ENCODE measurements around the gene DDB1. TPM values are rescaled to one million over a fixed set of nuclear protein-coding genes. Genes with fewer than 3 reads are reported as not detected.

DDB1 gene
- polyA plus RNA-seq (2012; ENCODE audit: low read depth, missing spikeins): 138 TPM

DNA sequence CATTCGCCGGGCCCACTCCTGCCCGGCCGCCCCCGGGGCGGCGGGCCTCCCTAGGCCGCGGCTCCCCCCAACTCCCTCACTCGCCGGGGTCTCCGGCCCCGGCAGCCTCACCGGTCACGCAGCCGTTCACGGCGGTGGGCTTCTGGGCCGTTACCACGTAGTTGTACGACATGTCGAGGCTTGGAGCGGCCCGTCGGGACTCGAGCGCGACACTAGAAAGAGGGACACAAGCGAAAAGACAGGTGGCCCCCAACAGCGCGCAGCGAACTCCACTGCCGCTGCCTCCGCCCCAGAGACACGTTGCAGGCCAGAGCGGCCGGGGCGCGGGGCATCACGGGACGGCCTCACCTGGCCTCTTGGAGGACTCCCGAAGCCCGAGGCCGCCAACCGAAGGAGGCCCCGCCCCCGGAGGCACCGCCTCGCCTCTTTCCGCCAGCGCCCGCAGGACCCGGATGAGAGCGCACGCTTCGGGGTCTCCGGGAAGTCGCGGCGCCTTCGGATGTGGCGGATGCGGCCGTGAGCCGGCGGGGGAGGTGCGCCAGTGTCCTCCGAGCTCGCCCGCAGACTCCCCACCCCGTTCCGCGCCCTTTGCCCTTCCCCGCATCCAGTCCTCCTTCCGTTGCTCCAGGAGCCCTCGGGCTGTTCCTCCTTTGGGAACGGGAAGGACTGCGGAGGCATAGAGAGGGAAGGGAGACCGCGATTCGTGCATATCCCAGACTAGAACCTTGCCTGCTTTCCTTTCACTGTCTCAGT lies at the start of gene DDB1, which contains the start of gene TKFC:
TSS of gene DDB1 (minus strand) at position 309 of the 753 bp plus-strand sequence. CDS start at position 172, 137 bp downstream.
TSS of gene TKFC (plus strand) at position 432 of the 753 bp plus-strand sequence. CDS start 1,501 bp downstream, outside the sequence.
- TF ChIP-seq POLR2AphosphoS5 (IDR thresholded peaks at IDR 0.05; ENCODE audit: low read depth, low read length): peak; percentile 93
- 0 out of 2 replicates have a peak, but pooled peaks have one; percentile 22 for TF ChIP-seq SPI1 (IDR thresholded peaks at IDR 0.05; ENCODE audit: low read depth, low read length)
- TF ChIP-seq PAX5 (IDR thresholded peaks at IDR 0.05; ENCODE audit: insufficient read depth, low read length, severe bottlenecking): no peak
- TF ChIP-seq POU2F2 (IDR thresholded peaks at IDR 0.05; ENCODE audit: low read depth, low read length): no peak; the same call in 1 of the 2 replicates
- TF ChIP-seq TAF1 (IDR thresholded peaks at IDR 0.05; ENCODE audit: low read depth, low read length): peak; percentile 86
- TF ChIP-seq POLR2A (IDR thresholded peaks at IDR 0.05; ENCODE audit: low read depth, low read length): peak; percentile 94
- peak; percentile 83 for FAIRE-seq

DNA sequence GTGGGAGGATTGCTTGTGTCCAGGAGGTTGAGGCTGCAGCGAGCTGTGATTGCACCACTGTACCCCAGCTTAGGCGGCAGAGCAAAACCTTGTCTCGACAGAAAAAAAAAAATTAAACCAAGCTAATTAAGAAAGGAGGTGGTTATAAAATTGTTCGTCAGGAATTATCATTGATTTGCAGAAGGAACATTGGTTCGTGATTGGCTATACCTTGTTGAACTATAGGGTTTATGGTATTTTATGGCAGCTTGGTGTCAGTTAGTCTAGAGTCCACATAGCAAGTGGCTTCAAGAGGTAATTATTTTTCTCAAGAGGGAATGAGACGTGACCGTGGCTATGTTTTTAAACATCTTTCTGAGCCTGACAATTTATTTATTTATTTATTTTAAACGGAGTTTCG lies 48.0 kb upstream of the DDB1 start:
- DNase-seq (ENCODE audit: insufficient read length, low spot score) (no peak), FAIRE-seq (no peak)
- no peak for TF ChIP-seq SPI1 (IDR thresholded peaks at IDR 0.05; ENCODE audit: low read depth, low read length)
- no peak for TF ChIP-seq POU2F2 (IDR thresholded peaks at IDR 0.05; ENCODE audit: low read depth, low read length)
- TF ChIP-seq POLR2A (IDR thresholded peaks at IDR 0.05; ENCODE audit: low read depth, low read length): no peak
- no peak for TF ChIP-seq POLR2AphosphoS5 (IDR thresholded peaks at IDR 0.05; ENCODE audit: low read depth, low read length)
- TF ChIP-seq PAX5 (IDR thresholded peaks at IDR 0.05; ENCODE audit: insufficient read depth, low read length, severe bottlenecking): no peak
- TF ChIP-seq TAF1 (IDR thresholded peaks at IDR 0.05; ENCODE audit: low read depth, low read length): no peak

More for the DNA sequence above, at the start of gene DDB1, which contains the start of gene TKFC:
- DNase-seq (ENCODE audit: insufficient read length, low spot score): peak; percentile 98

DNA sequence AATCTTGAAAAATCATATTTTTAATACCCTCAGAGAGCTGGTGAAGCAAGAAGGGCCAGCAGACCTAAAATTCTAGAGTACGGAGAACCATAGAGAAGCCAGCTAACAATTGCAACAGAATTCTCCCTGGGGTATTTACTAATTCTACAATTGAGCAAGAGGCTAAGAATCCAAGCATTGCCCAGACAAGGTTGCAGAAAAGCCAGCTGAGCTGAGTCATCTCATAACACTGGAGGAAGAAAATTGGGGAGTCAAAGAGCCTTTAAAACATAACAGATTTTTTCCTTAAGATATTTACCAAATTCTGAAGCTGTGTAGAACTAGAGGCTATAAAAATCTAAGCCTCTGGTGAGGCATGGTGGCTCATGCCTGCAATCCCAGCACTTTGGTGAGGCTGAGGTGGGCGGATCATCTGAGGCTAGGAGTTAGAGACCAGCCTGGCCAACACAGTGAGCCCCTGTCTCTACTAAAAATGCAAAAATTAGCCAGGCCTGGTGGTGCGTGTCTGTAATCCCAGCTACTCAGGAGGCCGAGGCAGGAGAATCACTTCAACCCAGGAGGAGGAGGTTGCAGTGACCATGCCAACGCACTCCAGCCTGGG lies 45.9 kb upstream of the DDB1 start:
- TF ChIP-seq POLR2A (IDR thresholded peaks at IDR 0.05; ENCODE audit: low read depth, low read length) (no peak), PAX5 (IDR thresholded peaks at IDR 0.05; ENCODE audit: insufficient read depth, low read length, severe bottlenecking) (no peak), TAF1 (IDR thresholded peaks at IDR 0.05; ENCODE audit: low read depth, low read length) (no peak)
- FAIRE-seq: no peak
- DNase-seq (ENCODE audit: insufficient read length, low spot score): no peak

DNA sequence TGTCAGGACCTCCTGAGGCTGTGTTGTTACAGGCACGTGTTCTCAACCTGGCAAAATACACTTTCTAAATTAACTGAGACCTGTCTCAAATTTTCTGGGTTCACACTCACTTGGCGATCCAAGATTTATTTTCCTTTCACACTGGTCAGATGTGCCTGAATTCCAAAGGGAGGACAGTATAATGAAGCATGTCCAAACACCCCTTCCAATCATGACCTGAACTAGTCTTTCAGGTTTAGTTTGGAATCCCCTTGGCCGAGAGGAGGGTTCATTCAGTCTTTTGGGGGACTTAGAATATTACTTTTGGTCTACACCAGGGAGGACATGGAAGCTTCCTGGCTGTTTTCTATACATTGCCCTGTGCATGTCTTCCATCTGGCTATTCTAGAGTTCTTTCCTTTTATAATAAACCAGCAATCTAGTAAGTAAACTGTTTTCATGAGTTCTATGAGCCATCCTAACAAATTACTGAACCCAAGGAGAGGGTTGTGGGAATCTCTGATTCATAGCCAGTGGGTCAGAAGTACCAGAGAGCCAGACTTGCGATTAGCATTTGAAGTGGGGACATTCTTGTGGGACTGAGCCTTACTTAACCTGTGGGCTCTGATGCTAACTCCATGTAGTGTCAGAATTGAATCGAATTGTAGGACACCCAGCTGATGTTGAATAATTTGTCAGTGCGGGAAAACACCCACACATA lies 44.7 kb upstream of the DDB1 start:
- DNase-seq (ENCODE audit: insufficient read length, low spot score) (no peak), FAIRE-seq (no peak)
- no peak for TF ChIP-seq POU2F2 (IDR thresholded peaks at IDR 0.05; ENCODE audit: low read depth, low read length)
- TF ChIP-seq POLR2AphosphoS5 (IDR thresholded peaks at IDR 0.05; ENCODE audit: low read depth, low read length): no peak
- TF ChIP-seq TAF1 (IDR thresholded peaks at IDR 0.05; ENCODE audit: low read depth, low read length): no peak
- no peak for TF ChIP-seq POLR2A (IDR thresholded peaks at IDR 0.05; ENCODE audit: low read depth, low read length)
- TF ChIP-seq PAX5 (IDR thresholded peaks at IDR 0.05; ENCODE audit: insufficient read depth, low read length, severe bottlenecking): no peak
- TF ChIP-seq SPI1 (IDR thresholded peaks at IDR 0.05; ENCODE audit: low read depth, low read length): no peak

DNA sequence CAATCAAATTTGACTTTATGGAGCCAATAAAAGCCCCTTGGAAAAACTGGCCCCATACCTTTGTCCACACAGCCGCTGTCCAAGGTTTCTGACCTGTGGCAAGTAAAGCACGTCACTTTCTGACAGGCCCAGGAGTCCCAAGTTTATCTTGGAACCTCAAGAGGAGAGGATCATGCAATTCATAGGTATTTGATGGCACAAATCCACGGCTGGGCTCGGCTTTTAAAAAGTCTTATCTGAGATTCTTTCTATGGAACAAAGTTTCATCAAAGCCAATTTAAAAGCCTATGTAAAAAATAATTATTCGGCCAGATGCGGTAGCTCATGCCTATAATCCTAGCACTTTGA lies 42.8 kb upstream of the DDB1 start:
- no peak for TF ChIP-seq PAX5 (IDR thresholded peaks at IDR 0.05; ENCODE audit: insufficient read depth, low read length, severe bottlenecking)
- FAIRE-seq (no peak), DNase-seq (ENCODE audit: insufficient read length, low spot score) (no peak)

DNA sequence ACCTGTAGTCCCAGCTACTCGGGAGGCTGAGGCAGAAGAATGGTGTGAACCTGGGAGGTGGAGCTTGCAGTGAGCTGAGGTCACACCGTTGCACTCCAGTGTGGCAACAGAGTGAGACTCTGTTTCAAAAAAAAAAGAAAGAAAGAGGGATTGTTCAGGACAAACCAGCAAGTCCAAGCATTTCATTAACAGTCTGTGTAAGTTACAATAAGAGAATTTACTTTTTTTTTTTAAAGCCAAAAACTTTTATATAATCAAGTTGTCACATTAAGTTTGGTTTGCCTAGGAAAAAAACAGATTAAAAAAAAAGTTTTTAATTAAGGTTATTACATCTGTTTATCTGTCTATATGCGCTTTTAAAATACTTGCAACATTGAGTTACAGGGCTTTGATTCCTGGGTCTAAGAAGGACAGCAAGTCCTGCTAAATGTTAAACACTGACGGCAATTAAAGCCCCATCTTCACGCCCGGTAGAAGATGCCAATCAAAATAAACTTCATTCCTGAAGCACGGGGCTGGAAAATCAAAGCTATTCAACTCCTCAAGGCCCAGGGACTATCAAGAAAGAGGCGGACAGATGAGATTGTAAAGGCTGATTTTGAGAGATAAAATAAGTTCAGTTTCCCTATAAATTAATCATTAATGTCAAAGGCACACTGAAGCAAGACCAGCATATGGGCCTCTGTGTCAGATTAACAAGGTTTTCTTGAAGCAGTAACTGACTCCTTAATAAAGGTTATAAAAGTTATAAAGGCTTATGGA lies 39.9 kb upstream of the DDB1 start:
- FAIRE-seq: no peak
- no peak for TF ChIP-seq TAF1 (IDR thresholded peaks at IDR 0.05; ENCODE audit: low read depth, low read length)
- TF ChIP-seq SPI1 (IDR thresholded peaks at IDR 0.05; ENCODE audit: low read depth, low read length): no peak
- no peak for TF ChIP-seq POU2F2 (IDR thresholded peaks at IDR 0.05; ENCODE audit: low read depth, low read length)
- TF ChIP-seq PAX5 (IDR thresholded peaks at IDR 0.05; ENCODE audit: insufficient read depth, low read length, severe bottlenecking): no peak
- no peak for TF ChIP-seq POLR2AphosphoS5 (IDR thresholded peaks at IDR 0.05; ENCODE audit: low read depth, low read length)
- no peak for TF ChIP-seq POLR2A (IDR thresholded peaks at IDR 0.05; ENCODE audit: low read depth, low read length)
- no peak for DNase-seq (ENCODE audit: insufficient read length, low spot score)

DNA sequence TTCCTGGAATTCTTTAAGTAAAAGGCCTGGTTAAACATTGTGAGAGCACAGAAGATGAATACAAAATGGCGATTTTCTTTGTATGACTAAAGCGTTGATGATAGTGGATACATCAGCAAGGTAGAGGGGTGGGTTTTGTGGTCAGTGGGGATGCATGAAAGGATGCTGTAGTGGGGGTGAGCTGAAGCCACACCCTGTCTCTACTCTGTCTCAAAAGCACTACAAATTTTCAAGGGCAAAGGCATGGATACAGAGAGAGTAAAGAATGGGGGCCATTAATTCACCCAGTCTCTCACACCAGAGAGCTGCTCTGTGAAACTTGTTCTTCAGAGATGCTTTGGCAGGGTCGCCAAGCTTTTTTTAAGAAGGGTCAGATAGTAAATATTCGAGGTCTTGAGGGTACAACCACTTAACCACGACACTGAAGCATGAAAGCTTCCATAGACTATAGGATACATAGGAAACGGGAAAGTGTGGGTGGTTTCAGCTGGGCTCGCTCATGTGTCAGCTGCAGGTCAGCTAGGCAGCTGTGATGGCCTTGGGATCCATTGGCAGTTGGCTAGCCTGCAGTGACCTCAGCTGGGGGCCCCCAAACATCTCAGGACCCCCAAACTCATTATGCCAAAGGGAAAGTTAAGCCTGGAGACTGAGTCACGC lies 37.6 kb upstream of the DDB1 start:
- TF ChIP-seq POLR2A (IDR thresholded peaks at IDR 0.05; ENCODE audit: low read depth, low read length) (no peak; the same call in 1 of the 2 replicates), POLR2AphosphoS5 (IDR thresholded peaks at IDR 0.05; ENCODE audit: low read depth, low read length) (no peak), SPI1 (IDR thresholded peaks at IDR 0.05; ENCODE audit: low read depth, low read length) (no peak), POU2F2 (IDR thresholded peaks at IDR 0.05; ENCODE audit: low read depth, low read length) (no peak), PAX5 (IDR thresholded peaks at IDR 0.05; ENCODE audit: insufficient read depth, low read length, severe bottlenecking) (no peak), TAF1 (IDR thresholded peaks at IDR 0.05; ENCODE audit: low read depth, low read length) (no peak)
- DNase-seq (ENCODE audit: insufficient read length, low spot score): no peak
- no peak for FAIRE-seq

DNA sequence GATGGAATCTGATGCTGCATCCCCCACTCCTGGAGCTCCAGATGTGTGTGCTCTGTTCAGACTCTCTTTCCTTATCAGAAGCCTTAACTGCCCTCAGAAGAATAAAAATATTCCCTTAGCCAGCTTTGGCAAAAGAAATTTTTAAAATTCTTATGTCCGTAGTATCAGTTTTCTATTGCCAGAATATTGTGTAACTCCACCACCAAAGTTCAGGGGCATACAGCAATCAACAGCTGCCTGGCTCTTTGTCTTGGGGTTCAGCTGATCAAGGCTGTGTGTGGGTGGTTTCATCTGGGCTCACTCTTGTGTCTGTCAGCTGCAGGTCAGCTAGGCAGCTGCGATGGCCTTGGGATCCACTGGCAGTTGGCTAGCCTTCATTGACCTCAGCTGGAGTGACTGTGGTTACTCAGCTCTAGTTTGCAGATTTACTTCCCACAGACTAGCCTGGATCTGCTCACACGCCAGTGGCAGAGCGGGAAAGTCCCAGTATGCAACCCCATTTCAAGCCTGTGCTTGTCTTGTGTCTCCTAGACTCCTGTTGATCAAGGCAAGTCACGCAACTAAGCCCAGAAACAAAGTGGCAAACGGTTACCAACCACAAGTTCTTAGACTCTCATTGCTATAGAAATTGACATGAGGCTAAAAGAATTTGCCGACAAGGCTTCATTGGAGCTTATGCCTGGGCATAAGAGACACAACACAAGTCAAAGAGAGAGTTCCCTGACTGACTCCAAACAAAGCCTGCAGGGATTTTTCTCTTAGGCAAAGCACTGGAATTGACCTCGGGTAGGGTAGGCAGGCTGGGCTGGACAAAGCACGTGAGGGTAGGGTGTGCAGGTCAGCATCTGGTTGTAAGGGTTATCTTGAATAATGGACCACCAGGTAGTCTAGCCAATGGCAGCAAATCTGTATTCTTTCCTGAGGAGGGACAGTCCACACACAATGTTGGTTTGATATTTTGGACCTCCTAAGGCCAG lies 36.8 kb upstream of the DDB1 start:
- no peak for DNase-seq (ENCODE audit: insufficient read length, low spot score)
- TF ChIP-seq POU2F2 (IDR thresholded peaks at IDR 0.05; ENCODE audit: low read depth, low read length) (peak; percentile 16; the same call in 1 of the 2 replicates), PAX5 (IDR thresholded peaks at IDR 0.05; ENCODE audit: insufficient read depth, low read length, severe bottlenecking) (no peak), POLR2AphosphoS5 (IDR thresholded peaks at IDR 0.05; ENCODE audit: low read depth, low read length) (peak; percentile 68), POLR2A (IDR thresholded peaks at IDR 0.05; ENCODE audit: low read depth, low read length) (no peak), SPI1 (IDR thresholded peaks at IDR 0.05; ENCODE audit: low read depth, low read length) (no peak), TAF1 (IDR thresholded peaks at IDR 0.05; ENCODE audit: low read depth, low read length) (no peak)
- FAIRE-seq: no peak
